TTC549 (cell line): ENCODE results near the gene SEZ6.

ENCODE experiments used
- FAIRE-seq: peaks from 2 replicates; lab custom pipeline; 2012; peaks lifted over from hg19 to GRCh38; lab: Jason Lieb, UNC

The SEZ6 gene

DNA sequence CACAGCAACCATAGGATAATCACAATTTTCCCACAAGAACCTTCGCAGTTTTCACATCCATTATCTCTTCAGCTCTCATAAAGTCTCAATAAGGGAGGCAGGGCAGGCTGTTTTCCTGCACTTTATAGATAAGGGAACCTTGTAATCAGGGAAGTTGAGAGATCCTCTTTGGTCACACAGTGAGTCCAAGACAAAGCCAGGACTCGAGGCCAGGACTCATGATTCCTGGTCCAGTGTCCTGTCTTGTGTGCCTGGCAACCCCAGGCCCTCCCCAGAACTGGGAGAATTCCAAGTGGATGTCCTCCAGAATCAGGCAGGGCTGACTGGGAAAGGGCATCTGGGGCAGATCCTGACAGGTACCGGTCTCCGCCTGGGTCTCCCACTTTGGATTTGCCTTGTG lies 31.4 kb downstream of the SEZ6 start:
- FAIRE-seq, result no peak

GRCh38 chr17:28973425-28973824 lies 32.4 kb downstream of the SEZ6 start:
- no peak for FAIRE-seq

DNA sequence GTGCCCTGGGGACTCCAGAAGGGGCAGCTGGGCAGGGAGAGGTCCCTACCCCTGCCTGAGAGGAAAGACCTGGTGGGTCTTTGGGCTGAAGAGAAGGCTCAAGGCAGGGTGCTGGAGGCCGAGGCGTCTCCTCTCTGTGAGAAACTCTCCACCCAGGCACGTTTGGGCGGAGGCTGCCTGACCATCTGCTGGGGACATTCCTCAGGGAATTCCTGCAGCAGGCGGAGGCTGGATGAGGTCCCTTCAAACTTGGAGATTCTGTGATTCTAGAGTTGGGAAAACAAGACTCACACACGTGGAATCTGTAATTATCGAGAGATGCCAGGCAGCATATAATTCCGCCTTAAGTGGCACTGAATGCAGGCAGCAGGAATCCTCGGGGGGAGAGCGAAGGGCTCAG lies 33.4 kb downstream of the SEZ6 start:
- no peak for FAIRE-seq

- FAIRE-seq, result no peak
Measured at GRCh38 chr17:28970879-28971278, 35.0 kb downstream of the SEZ6 start.

DNA sequence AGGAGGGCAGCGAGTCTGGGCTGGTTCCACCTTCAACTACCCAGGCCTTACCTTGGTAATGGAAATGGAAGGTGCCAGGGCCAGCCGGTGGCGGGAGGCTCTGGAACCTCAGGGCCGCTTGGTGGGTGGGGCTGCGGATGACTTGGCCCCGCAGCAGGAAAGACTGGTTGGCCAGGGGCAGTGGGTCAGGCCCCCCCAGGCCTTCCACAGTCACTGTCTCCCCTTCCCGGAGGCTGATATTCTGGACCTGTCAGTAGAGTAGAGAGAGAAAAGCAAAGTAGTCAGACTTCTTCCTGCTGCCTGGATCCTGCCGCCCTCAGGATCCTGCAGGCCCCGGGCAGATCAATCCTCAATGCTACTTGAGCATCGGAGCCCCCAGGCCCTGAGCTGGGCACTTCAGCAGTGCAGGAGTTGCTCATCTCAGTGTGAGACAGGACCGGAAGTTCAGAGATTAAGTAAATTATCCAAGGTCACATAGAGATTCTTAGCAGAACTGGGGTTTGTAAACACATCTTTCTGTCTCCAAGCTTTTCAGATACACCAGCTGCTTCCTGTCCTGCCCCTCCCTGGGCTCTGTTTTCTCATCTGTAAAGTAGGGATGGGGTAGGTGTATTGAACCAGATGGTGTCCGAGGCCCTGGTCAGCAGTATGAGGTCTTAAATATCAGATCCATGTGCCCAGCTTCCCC lies 36.0 kb downstream of the SEZ6 start:
- FAIRE-seq, result no peak

DNA sequence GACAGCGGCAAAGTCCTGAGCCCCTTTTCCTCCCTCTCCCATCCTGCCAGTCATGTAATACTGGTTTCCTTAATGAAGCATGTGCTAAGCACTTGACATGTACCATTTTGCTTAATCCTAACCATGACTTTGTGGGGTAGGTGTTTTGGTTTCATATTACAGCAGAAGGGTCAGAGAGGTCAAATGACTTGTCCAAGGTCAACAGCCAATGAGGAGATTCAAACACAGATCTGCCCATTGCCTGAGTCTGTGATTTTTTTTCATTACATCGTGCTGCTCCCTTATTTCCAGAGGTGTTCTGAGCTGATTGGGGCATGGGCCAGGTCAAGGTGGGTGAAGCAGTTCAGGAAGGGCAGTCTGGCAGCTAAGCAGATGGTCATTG lies 36.9 kb downstream of the SEZ6 start:
- FAIRE-seq, result no peak

DNA sequence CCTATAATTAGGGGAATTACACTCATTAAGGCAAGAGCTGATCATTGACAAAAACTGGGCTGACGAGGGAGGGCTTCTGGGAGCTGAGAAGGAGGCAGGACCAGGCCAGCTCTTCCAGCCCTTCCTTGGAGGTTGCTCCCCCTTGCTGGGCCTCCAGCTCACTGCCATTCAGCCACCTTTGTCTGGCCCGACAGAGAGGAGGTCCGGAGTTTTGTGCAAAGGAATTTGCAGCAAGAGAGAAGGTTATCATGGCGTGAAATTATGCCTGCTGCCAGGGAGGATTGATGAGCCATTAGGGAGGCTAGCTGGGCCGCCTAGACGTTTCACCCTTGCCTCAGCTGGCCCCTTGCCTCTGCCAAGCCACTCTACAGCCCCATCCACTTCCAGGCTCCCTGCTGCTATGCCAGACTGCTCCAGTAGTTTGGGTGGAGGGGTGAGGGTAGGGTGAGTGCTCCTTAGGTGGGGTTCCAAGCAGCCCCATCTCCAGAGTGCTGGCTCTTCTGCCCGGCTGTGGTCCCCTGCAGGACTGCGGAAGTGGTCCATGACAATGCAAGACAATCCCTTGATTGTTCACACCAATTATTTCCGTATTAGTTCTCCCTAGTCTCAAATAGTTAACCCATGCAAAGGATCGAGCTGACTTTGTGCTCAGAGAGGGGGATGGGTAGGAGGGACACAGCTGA lies 37.5 kb downstream of the SEZ6 start:
- FAIRE-seq, result no peak

DNA sequence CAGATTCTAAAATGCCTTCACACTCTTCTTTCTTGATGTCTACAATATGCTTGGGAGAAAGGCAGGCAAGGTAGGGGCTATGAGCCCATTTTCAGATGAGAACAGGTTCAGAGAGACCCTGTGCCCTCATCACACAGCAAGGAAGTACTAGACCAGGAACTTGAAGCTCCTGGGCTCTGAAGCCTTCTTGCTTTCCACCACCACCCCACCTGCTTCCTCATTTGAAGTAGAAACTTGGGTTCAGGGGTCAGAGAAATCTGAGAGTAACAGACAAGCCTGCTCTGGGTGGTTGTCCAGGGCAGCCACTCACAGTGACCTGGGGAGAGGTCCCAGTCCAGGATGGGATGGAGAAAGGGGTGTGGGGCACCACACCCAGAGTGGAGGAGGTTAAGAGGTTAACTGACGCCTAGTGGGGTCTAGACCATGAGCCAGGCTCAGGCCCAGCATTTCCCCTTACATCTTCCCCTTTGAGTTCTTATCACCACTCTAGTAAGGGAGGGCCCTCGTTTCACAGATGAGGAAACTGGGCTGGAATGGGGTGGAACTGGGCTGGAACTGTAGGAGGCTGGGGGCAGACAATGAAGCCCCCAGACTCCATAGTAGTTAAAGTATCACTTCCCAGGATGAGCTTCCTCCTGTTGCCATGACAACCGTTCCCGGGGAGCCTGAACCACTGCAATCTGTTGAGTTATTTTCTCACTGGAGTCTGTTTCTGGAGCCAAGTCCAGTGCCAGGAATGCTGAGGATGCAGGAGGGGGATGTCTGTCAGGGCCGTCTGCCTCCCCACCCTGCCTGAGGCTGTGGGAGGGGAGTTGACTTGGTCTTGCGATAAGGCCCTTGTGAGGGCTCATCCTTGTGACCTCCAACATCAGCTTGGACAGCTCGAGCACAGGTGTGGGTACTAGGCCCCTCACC lies 38.4 kb downstream of the SEZ6 start:
- no peak for FAIRE-seq

- no peak for FAIRE-seq
Measured at GRCh38 chr17:28963841-28964240, 42.0 kb downstream of the SEZ6 start.

DNA sequence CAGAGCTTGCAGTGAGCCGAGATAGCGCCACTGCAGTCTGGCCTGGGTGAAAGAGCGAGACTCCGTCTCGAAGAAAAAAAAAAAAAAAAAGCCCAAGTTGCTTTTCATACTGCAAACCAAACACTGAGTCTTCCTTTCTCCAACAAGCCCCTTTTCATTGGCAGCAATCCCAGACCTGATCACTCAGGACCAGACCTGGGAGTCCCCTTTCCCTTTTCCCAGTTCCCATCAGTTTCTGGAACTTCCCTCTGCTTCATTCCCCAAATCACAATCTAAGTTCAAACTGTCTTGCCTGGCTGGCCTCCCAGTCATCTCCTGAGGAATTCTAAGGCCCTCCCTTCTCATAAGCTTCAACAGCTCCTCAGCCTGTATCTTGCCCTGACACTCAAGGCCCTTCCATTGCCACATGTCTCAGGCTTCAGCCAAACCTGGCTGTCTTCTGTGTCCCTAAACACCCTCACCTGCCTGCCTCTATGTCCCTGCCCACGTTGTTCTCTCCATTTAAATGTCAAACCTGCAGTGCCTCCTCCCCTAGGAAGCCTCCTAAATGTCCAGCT lies 42.7 kb downstream of the SEZ6 start:
- FAIRE-seq, result no peak

DNA sequence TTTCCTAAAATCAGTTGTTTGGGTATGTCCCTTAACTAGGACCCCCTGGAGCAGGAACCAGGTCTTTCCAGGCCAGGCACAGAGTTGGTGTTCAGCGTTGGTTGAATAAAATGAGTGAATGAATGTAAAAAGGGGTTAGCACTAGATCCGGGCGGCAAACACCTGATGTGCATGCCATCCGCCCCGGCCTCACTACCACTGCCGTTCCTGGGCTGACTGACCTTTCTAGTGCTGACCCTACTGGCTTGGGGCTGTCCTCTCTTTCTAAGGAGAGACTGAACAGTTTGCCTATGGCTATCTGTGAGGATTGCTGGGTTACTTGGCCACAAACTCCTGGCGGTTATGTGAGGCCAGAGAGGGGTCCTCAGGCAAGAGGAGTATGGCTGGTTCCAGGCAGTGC lies 44.4 kb downstream of the SEZ6 start:
- FAIRE-seq, result no peak

GRCh38 chr17:28960256-28961061 lies 45.4 kb downstream of the SEZ6 start:
- FAIRE-seq, result no peak

DNA sequence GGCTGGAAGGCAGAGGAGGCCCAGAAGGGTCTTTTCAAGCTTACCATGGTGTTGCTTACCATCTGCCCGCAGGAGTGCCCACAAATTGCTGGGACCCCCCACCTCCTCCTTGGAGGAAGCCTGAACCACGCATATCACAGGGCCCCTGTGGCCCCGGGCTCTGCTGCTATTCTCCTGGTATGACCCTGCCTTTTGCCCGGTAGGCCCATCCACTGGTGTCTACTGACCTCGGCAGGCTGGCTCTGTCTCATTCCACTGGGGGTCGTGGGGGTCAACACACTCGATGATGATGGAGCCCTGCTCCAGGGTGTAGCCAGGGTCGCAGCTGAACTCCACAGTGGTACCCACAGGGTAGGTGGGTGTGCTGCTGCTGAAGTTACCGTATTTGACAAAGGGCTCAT lies 46.4 kb downstream of the SEZ6 start:
- no peak for FAIRE-seq

DNA sequence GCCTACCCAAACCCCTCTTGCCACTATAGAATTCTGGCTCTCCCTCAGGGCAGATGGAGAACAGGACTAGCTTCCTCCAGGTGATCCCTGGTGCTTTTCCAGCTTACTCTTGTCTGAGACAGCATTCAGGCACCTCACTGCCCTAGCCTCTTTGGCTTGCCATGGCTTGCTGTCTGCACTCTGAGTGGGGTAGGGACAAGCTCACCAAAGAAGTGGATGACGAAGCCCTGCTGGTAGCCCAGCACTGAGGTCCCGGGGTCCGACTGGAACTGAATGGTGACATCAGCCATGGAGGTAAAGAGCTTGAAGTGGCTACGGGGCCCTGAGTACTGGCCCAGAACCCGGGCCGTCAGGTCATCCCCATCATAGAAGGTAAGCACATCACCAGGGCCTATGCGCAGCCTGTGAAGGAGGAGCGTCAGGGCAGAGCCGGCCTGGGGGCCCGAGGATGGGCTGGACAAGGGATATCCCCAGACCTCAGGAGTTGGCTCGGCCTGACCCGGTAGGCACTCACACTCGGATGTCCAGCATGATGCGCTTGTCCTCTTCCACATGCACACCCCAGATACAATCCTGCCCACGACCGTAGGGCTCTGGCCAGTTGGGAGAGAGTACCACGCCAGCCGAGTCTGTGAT lies 46.9 kb downstream of the SEZ6 start:
- FAIRE-seq, result no peak

DNA sequence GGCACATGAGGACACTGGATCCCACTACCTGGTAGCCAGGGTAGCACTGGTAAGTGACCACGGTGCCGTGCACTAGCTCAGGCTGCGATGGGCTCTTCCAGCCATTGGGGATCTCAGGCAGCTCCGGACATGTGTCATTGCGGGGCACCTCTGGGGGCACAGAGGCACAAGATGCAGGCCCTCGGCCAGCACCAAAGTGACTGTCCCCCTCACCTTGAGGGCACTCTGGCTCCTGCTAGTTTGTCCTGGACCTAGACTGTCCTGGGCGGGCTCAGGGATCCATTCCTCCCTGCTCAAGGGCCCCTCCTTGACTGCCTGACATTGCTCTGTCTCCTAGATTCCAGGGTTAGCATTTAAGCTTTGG lies 47.9 kb downstream of the SEZ6 start:
- FAIRE-seq, result no peak

- no peak for FAIRE-seq
Measured at GRCh38 chr17:28957277-28957991, 48.4 kb downstream of the SEZ6 start.

- FAIRE-seq, result no peak
Measured at GRCh38 chr17:28956861-28957260, 49.0 kb downstream of the SEZ6 start.

DNA sequence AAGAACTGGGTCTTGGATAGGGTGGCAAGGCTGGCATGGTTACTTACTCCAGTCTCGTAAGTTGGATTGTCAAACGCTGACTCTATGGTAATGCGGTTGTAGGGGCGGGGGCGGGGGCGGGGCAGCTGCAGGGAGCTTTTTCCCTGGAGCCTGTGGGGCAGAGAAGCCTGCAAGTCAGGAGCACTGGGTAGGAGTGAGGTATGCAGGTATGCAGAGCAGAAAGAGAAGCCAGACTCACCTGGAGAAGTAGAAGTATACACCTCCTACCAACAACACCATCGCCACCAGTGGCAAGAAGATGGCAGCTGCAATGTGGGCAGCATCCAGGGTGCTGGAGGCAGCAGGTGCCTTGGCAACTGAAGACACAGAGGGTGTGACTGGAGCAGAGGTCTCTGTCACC lies 49.7 kb downstream of the SEZ6 start:
- no peak for FAIRE-seq

- FAIRE-seq, result no peak
Measured at GRCh38 chr17:28955408-28955807, 50.4 kb downstream of the SEZ6 start.

- FAIRE-seq, result no peak
Measured at GRCh38 chr17:28954886-28955285, 50.9 kb downstream of the SEZ6 start.
